BLaER1 (cell line): Measurements from ENCODE around the gene FOXP1.

Experiments
- H3K27ac ChIP-seq: shearing (Covaris generic); formaldehyde crosslinking; 2 replicates; pipeline ENCODE4 v1.8.1; 2022
- H3K27me3 ChIP-seq: shearing (Covaris generic); formaldehyde crosslinking; 2 replicates; pipeline ENCODE4 v1.8.1; 2022
- H3K36me3 ChIP-seq: shearing (Covaris generic); formaldehyde crosslinking; 2 replicates; pipeline ENCODE4 v1.8.1; 2022
- H3K4me1 ChIP-seq: shearing (Covaris generic); formaldehyde crosslinking; 2 replicates; pipeline ENCODE4 v1.8.1; 2022
- H3K4me2 ChIP-seq: shearing (Covaris generic); formaldehyde crosslinking; 2 replicates; pipeline ENCODE4 v1.8.1; 2022
- H3K4me3 ChIP-seq: shearing (Covaris generic); formaldehyde crosslinking; 2 replicates; pipeline ENCODE4 v1.8.1; 2022
- H3K9ac ChIP-seq: shearing (Covaris generic); formaldehyde crosslinking; 2 replicates; pipeline ENCODE4 v1.8.1; 2022
- H3K9me3 ChIP-seq: shearing (Covaris generic); formaldehyde crosslinking; 2 replicates; pipeline ENCODE4 v1.8.1; 2022
- H4K20me1 ChIP-seq: shearing (Covaris generic); formaldehyde crosslinking; 2 replicates; pipeline ENCODE4 v1.8.1; 2022
- Cebpa-rat ChIP-seq: shearing (Covaris generic); IDR thresholded peaks from 2 replicates; pipeline ENCODE4 v1.8.1; 2022

FOXP1 gene

GRCh38 chr3:71238355-71238757 lies 345.2 kb downstream of the FOXP1 start:
- TF ChIP-seq Cebpa-rat = no peak
- Histone ChIP-seq H3K9ac (no peak overlapping the region), H3K4me3 (no peak overlapping the region), H3K27me3 (no peaks in the 10 kb centered on the region), H3K9me3 (peaks cover 5% of the 10 kb centered on the region; the same call in 1 of the 2 replicates), H3K27ac (no peak overlapping the region), H3K4me1 (peaks cover 9% of the 10 kb centered on the region), H3K36me3 (no peaks in the 10 kb centered on the region), H4K20me1 (no peaks in the 10 kb centered on the region), H3K4me2 (no peak overlapping the region)

GRCh38 chr3:71237672-71238071 lies 345.9 kb downstream of the FOXP1 start:
- H3K4me3 ChIP-seq = no peak overlapping the region
- TF ChIP-seq Cebpa-rat = no peak
- H3K27ac ChIP-seq = no peak overlapping the region
- H3K36me3 ChIP-seq = no peaks in the 10 kb centered on the region
- no peaks in the 10 kb centered on the region for H3K27me3 ChIP-seq
- no peak overlapping the region for H3K4me2 ChIP-seq
- no peak overlapping the region for H3K9ac ChIP-seq
- no peaks in the 10 kb centered on the region for H4K20me1 ChIP-seq
- peaks cover 9% of the 10 kb centered on the region for H3K4me1 ChIP-seq
- peaks cover 5% of the 10 kb centered on the region; the same call in 1 of the 2 replicates for H3K9me3 ChIP-seq

GRCh38 chr3:71235846-71236245 lies 347.7 kb downstream of the FOXP1 start:
- Histone ChIP-seq H4K20me1 (no peaks in the 10 kb centered on the region), H3K9ac (no peak overlapping the region), H3K27ac (no peak overlapping the region), H3K27me3 (no peaks in the 10 kb centered on the region), H3K9me3 (peaks cover 5% of the 10 kb centered on the region; the same call in 1 of the 2 replicates), H3K4me2 (no peak overlapping the region), H3K4me1 (peaks cover 9% of the 10 kb centered on the region), H3K4me3 (no peak overlapping the region), H3K36me3 (no peaks in the 10 kb centered on the region)
- TF ChIP-seq Cebpa-rat = no peak

- Histone ChIP-seq H3K4me3 (no peak overlapping the region), H3K9ac (no peak overlapping the region), H3K4me2 (no peak overlapping the region), H3K36me3 (no peaks in the 10 kb centered on the region), H3K4me1 (no peaks in the 10 kb centered on the region), H3K27me3 (no peaks in the 10 kb centered on the region), H4K20me1 (no peaks in the 10 kb centered on the region), H3K27ac (no peak overlapping the region), H3K9me3 (peaks cover 5% of the 10 kb centered on the region; the same call in 1 of the 2 replicates)
- TF ChIP-seq Cebpa-rat = no peak
Observed at GRCh38 chr3:71232895-71233294, 350.6 kb downstream of the FOXP1 start.

- H3K9ac ChIP-seq = no peak overlapping the region
- no peak for TF ChIP-seq Cebpa-rat
- H3K27me3 ChIP-seq = no peaks in the 10 kb centered on the region
- H3K36me3 ChIP-seq = no peaks in the 10 kb centered on the region
- H4K20me1 ChIP-seq = no peaks in the 10 kb centered on the region
- H3K9me3 ChIP-seq = peaks cover 5% of the 10 kb centered on the region; the same call in 1 of the 2 replicates
- no peak overlapping the region for H3K4me2 ChIP-seq
- H3K4me1 ChIP-seq = peaks cover 4% of the 10 kb centered on the region; the same call in 1 of the 2 replicates
- no peak overlapping the region for H3K4me3 ChIP-seq
- H3K27ac ChIP-seq = no peak overlapping the region
Observed at GRCh38 chr3:71232175-71232679, 351.3 kb downstream of the FOXP1 start.

- H3K9ac ChIP-seq = no peak overlapping the region
- TF ChIP-seq Cebpa-rat = no peak
- no peak overlapping the region for H3K4me3 ChIP-seq
- peaks cover 5% of the 10 kb centered on the region; the same call in 1 of the 2 replicates for H3K9me3 ChIP-seq
- H3K27ac ChIP-seq = no peak overlapping the region
- H3K4me1 ChIP-seq = peaks cover 10% of the 10 kb centered on the region; the same call in 1 of the 2 replicates
- H3K36me3 ChIP-seq = no peaks in the 10 kb centered on the region
- H3K4me2 ChIP-seq = no peak overlapping the region
- H3K27me3 ChIP-seq = no peaks in the 10 kb centered on the region
- H4K20me1 ChIP-seq = no peaks in the 10 kb centered on the region
Observed at GRCh38 chr3:71231680-71232079, 351.8 kb downstream of the FOXP1 start.

- H4K20me1 ChIP-seq = no peaks in the 10 kb centered on the region
- H3K36me3 ChIP-seq = no peaks in the 10 kb centered on the region
- H3K27me3 ChIP-seq = no peaks in the 10 kb centered on the region
- H3K4me1 ChIP-seq = peaks cover 10% of the 10 kb centered on the region; the same call in 1 of the 2 replicates
- no peaks in the 10 kb centered on the region for H3K9me3 ChIP-seq
- H3K27ac ChIP-seq = no peak overlapping the region
- TF ChIP-seq Cebpa-rat = no peak
- H3K4me2 ChIP-seq = no peak overlapping the region
- H3K4me3 ChIP-seq = no peak overlapping the region
- H3K9ac ChIP-seq = no peak overlapping the region
Observed at GRCh38 chr3:71229905-71230657, 353.4 kb downstream of the FOXP1 start.

GRCh38 chr3:71228156-71228866 lies 355.2 kb downstream of the FOXP1 start:
- Histone ChIP-seq H3K4me3 (no peak overlapping the region), H4K20me1 (no peaks in the 10 kb centered on the region), H3K36me3 (no peaks in the 10 kb centered on the region), H3K27me3 (no peaks in the 10 kb centered on the region), H3K9ac (no peak overlapping the region), H3K9me3 (no peaks in the 10 kb centered on the region), H3K4me1 (peaks cover 10% of the 10 kb centered on the region; the same call in 1 of the 2 replicates), H3K27ac (no peak overlapping the region), H3K4me2 (no peak overlapping the region)
- no peak for TF ChIP-seq Cebpa-rat

GRCh38 chr3:71227270-71227661 lies 356.3 kb downstream of the FOXP1 start:
- Histone ChIP-seq H3K4me2 (0 out of 2 replicates have a peak overlapping the region, but pooled peaks have one; percentile 12), H3K4me3 (no peak overlapping the region), H3K27ac (no peak overlapping the region), H3K27me3 (no peaks in the 10 kb centered on the region), H3K4me1 (peaks cover 10% of the 10 kb centered on the region; the same call in 1 of the 2 replicates), H3K9ac (no peak overlapping the region), H4K20me1 (no peaks in the 10 kb centered on the region), H3K36me3 (no peaks in the 10 kb centered on the region), H3K9me3 (no peaks in the 10 kb centered on the region)
- TF ChIP-seq Cebpa-rat = no peak
